ENCODE measurements around the gene CBX2.

CBX2 gene

DNA sequence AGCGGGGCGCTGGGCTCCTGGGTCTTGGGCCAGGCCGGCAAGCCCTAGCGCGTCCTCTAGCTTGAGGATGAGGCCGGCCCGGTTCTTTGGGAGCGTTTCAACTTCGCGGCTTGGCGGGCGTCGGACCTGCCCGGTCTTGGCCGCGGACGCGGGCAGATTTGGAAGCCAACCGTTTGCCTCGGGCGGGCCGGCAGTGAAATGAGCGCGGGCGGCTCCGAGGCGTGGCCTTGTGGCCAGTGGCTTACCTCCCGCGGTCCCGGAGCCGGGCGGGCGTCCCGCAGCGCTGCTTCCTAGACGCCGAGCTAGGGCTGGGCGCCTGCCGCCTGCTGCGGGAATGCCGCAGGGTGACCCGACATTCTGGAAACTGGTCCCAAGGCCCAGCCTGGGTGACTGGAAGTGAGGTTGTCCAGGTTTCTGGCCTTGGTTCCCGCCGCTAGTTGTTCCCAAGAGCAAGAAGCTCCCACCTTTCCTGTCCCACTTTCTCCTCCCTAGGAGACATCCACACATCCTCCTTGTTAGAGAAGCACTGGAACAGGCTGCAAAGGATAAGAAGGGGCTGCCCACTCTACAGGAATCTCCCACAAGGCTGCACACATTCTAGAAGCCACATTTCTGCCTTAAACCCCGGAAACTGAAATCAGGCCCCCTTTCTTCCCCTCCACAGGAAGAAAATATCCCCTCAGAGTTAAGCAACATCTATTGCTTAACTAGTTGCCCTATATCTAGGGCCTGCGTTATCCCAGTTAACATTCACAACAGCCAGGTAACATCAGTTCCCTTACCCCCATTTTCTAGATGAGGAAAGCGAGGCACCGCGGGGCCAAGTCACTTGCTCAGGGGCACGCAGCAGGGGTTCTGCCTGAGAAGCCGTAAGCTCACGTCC lies 23.4 kb downstream of the CBX2 start:
- no peak for DNase-seq

GRCh38 chr17:79802039-79802735 lies 24.2 kb downstream of the CBX2 start:
- no peak for DNase-seq

- DNase-seq = no peak
These were observed 24.9 kb downstream of the CBX2 start for GRCh38 chr17:79802736-79803420.

DNA sequence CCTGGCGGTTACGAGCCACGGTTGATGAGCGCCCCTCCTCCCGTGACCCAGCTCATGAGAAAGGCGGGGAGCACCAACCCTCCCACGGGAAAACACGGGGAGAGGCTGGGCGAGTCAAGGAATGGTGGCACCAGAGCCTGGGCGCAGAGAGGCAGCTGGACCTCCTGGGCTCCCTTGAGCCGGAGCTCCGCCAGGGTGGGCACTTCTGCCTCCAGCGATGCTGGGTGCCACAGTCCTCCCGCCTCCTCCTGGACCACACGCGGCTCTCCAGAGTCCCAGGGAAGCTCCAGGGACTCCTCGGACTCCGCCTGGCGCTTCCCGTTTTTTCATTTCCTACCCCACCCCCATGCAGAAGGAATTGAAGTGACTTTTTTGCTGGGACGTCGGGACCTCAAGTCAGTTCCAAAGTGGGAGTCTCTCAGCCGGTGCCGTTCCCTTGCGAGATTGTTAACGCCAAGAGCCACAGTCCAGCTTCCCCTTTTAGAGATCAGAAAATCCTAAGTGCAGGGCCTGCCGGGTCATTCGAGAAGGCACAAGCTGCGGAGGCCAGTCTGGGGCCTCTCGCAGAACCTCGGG lies 25.6 kb downstream of the CBX2 start:
- DNase-seq = no peak

DNA sequence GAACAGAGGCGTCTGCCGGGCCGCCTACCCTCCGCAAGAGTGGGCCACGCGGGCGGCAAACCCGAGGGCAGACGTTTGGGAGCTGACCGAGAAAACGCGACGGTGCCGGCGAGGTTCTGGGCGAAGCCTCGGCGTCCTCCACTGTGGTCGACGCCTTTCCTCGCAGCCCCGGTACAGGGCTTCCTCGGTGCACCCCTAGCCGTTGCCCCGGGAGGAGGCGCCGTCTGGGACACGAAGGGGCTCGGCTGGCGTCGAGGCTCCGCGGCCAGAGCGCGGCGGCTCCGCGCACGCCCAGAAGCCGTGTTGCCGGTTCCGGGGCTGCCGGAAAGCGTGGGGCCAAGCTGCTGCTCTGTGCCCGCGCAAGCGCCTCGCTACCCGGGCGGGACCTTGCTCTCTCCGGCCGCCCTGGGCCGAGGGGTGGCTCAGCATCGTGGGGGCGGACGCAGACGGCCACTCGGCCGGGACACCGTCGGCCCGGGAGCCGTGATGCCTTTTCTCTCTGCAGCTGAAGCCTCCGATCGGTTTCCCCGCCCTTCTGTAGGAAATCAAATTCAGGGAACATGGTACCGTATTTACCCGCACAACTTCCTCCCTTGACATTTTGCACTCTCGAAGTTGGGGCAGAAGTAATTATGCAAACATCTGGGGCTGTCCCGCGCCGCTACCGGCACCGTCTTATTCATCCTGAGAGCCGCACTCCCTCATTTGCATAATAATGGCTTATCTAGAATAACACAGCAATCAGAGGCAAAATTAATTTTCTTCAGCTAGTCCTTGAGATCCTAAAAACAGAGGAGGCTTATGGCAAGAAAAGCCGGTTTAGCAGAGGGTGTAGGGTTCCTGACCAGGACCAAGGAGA lies 26.3 kb downstream of the CBX2 start:
- DNase-seq = peak; percentile 19

GRCh38 chr17:79804856-79805696 lies 27.1 kb downstream of the CBX2 start:
- no peak for DNase-seq

DNA sequence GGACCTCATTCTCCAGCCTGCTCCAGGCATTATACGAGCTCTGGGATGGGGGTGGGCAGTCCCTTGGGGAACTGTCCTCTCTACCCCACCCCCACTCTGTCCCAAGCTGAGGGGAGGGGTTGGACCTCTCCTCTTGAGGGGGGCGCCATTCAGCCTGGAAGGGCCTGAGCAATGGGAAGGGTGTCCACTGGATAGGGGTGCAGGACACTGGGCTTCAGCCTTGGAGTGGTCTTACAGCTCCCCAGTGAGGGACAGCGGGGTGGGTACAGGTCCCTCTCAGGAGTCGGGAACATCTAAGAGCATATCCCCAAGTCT lies 28.5 kb downstream of the CBX2 start:
- no peak for DNase-seq

DNA sequence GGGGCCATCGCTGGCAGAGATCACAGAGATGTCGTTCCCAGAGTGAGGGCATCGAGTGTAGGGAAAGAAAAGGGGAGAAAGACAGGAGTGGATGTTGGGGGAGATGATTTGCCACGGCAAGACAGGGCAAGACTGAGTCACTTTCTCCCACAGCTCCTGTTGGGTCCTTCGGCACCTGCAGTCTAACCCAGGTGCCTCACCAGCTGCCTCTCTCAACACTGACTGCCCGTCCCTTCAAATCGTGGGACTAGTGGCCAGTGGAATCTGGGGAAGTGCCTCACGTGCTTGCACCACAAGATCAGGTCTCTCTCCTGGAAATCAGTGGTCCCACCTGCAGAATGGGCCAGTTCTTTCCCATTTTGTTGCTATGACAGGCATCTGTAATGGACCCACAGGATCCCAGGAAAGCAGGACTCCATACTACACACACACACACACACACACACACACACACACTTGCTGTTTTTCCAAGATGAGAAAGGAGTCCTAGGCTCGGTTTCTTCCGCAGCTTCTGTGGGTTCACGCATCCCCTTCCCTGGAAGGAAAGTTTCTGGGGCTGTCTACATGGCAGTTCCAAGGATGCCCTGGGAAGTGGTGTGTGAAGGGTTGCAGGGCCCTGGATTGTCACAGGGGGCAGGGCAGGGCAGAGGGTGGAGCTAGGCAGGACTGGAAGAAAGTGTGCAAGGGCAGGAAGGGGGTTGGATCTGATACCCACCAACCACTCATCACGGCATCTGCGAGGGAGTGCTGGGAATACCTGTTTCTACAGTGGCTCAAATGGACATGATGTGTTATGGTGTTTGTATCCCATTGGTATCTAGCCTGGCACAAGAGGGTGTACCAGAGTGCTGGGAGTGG lies 29.1 kb downstream of the CBX2 start:
- no peak for DNase-seq

- DNase-seq = peak; percentile 81
These were observed 31.0 kb downstream of the CBX2 start for GRCh38 chr17:79808763-79809529.

GRCh38 chr17:79809530-79810129 lies 31.7 kb downstream of the CBX2 start:
- DNase-seq = peak; percentile 44

GRCh38 chr17:79810130-79811010 lies 32.4 kb downstream of the CBX2 start:
- DNase-seq = peak; percentile 85

DNA sequence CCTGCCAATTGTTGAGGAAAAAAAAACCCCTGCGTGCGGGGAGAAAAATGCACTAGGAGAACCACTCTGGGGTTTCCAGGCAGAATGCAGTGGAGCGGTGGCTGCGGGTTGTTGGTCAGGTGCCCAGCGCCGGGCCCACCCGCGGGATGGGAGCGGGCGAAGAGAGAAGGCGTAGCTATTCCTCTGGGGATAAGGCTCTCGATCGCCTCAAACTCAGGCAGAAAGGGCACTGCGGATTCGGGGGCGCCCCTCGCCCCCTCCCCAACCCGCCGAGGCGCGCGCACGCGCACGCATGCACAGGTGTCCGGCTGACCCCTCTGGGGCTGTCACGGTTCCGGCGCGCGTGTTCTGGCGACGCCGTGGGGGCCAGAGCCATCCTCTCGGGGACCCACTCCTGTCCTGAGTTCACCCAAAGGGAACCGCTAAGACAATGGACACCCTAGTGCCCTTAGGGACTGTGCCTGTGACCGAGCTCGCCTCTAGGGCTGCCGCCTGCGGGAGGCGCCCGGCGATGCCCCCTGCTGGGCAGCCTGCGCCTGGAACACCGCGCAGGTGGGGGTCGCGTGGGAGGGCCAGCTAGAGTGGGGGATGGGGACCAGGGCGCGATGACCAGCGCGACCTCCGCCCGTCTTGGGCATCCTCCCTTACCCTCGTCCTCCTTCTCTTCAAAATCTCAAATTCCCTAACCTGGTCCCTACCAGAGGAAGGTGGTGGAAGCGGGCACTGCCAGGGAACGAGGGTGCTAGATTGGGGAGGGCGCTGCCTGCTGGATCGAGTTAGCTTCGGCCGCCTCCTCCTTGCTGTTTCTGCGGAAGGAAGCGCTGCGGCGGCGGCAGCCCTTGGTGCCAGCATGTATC lies 33.3 kb downstream of the CBX2 start:
- DNase-seq = peak; percentile 72

DNA sequence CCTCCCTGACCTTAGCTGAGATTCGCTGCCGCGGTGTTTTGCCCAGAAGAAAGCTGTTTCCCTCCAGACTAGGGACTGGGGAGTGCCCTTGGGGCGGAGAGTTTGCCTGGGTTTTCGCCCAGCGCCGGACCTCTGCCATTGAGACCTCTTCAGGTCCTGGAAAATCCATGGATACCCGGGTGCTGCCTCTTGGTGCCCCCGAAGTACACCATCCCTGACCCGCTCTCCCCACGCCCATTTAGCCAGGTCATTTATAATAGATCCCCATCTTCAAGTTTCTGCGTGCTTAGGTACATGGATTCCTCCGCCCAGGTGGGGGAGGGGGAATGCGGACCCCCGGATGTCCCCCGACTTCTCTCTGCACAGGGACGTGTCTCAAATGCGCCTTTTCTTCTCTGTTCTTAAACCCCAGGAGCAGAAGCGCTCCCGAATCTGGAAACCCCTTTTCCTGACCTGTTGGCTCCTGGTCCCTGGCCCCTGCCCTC lies 34.0 kb downstream of the CBX2 start:
- peak; percentile 54 for DNase-seq

DNA sequence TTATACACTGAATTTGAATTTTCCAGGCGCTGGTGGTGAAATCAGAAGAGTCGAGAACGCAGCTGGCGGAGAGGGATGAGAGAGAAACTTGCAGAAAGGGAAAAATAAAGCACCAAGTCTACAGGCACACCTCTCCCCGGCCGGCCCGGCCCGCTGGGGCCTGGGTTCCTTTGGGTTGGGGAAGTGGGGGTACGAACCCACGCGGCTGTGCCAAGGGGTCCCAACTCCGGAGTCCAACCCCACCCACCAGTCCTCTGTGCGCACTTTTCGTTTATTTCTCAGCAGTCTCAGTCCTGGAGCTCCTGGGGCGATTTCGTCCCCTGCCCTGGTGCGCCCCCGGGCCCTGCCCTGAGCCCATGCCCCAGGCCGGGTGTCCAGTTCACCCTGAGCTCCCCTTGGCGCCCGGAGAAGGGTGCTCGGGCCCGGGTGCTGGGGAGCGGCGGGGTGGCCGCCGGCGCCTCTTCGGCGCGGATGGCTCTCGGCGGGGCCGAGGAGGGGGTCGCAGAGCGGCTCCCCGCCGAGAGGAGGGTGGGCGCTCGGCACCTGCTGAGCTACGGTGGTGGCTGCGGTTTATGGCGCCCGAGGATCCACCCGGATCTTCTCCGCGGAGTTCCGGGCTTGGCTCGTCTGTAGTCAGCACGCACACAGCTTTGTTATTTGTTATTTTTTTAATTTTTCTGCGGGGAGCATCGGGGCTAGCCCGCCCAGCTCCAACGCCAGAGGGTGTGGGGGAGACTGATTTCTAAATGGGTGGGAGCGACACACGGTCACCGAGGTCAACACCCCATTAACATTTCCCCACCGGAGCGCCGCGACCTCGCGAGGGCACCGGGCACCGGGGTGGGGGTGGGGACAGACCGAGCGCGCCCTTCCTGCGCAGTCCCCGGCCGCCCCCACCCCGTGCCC lies 34.7 kb downstream of the CBX2 start:
- DNase-seq = peak; percentile 46

DNA sequence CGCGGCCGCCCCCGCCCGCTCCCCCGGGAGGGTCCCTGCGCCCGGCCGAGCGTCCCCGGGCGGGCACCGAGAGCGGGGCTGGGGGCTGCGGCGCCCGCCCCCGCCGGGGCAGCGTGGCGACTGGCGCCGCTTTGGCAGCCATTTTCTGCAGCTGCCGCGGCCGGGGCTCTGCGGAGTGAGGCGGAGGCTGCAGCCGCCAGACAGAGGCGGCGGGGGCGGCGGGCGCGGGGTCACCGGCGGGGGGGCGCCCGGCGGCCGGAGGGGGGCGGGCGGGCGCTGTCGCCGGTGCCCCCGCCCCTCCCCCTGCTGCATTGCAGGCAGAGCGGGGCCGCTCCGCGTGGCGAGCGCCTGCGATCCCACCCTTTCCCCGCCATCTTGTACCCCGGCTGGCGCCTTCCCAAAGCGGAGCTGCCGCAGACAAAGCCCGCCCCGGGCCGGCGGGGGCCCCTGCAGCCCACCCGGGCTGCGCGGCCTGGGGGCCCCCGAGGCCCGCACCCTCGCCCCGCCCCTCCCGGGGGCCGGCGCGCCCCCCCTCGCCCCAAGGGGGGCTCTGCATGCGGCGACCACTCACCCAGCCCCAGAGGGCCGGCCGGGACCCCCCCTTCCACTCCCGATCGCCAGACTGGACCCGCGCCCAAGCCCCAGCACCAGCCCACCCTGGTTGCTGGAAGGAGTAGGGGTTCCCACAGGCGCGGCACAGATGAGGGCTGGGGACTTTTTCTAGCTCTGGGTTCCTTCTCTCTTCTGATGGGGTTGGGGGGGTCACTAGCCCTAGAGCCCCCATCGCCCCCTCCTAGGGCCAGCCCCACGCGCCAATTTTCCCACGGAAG lies 35.6 kb downstream of the CBX2 start:
- no peak for DNase-seq
